Neuronal stem cell (in vitro differentiated cells): ENCODE results near the gene CHST13.

Source experiments
- DNase-seq: peaks from one replicate; pipeline ENCODE4 v3.0.0-alpha.2; 2013; ENCODE audit warnings: low spot score
- H2AFZ ChIP-seq: one replicate; pipeline ENCODE4 v1.6.1; 2013; ENCODE audit warnings: mild to moderate bottlenecking, low read length, inconsistent platforms
- H2AK5ac ChIP-seq: 2 replicates; pipeline ENCODE4 v1.6.1; 2013; ENCODE audit warnings: low read depth, mild to moderate bottlenecking, inconsistent platforms, low read length, moderate library complexity, mixed read lengths
- H2BK120ac ChIP-seq: 2 replicates; pipeline ENCODE4 v1.6.1; 2013; ENCODE audit warnings: low read depth, mild to moderate bottlenecking, inconsistent platforms, low read length, moderate library complexity, mixed read lengths
- H2BK12ac ChIP-seq: one replicate; pipeline ENCODE4 v1.6.1; 2013; ENCODE audit warnings: low read length, inconsistent platforms
- H2BK15ac ChIP-seq: 2 replicates; pipeline ENCODE4 v1.6.1; 2013; ENCODE audit warnings: mild to moderate bottlenecking, low read length, inconsistent platforms, mixed read lengths
- H2BK5ac ChIP-seq: one replicate; pipeline ENCODE4 v1.6.1; 2013; ENCODE audit warnings: inconsistent platforms, mild to moderate bottlenecking, low read length, moderate library complexity
- H3K14ac ChIP-seq: one replicate; pipeline ENCODE4 v1.6.1; 2013; ENCODE audit warnings: low read length, inconsistent platforms
- H3K18ac ChIP-seq: 2 replicates; pipeline ENCODE4 v1.6.1; 2013; ENCODE audit warnings: low read length, inconsistent platforms
- H3K23ac ChIP-seq: 2 replicates; pipeline ENCODE4 v1.6.1; 2013; ENCODE audit warnings: low read depth, mild to moderate bottlenecking, mixed read lengths, low read length, inconsistent platforms; ENCODE audit not compliant: poor library complexity
- H3K27ac ChIP-seq: replicated peaks from 3 replicates; pipeline ENCODE4 v1.5.1; 2013; ENCODE audit warnings: low read length, inconsistent platforms
- H3K27me3 ChIP-seq, 3 experiments: 2 replicates each; pipeline ENCODE4 v1.6.1; 2013; ENCODE audit warnings: low read length in 3 of 3, mild to moderate bottlenecking in 2 of 3, inconsistent platforms in 1 of 3, low read depth in 1 of 3, mixed read lengths in 1 of 3, moderate library complexity in 1 of 3; ENCODE audit not compliant: control insufficient read depth in 3 of 3, insufficient read depth in 3 of 3
- H3K36me3 ChIP-seq, 2 donors: replicated peaks in 1 of 2; 2 replicates each; pipeline ENCODE4 v1.6.1; 2013; ENCODE audit warnings: low read length in 2 of 2; ENCODE audit not compliant: control insufficient read depth in 2 of 2, insufficient read depth in 2 of 2
- H3K4ac ChIP-seq: 2 replicates; pipeline ENCODE4 v1.6.1; 2013; ENCODE audit warnings: inconsistent platforms, mild to moderate bottlenecking, low read length, moderate library complexity
- H3K4me1 ChIP-seq, 2 donors: 1 replicate in 1 of 2; 2 replicates in 1 of 2; pipeline ENCODE4 v1.6.1; 2013; ENCODE audit warnings: low read length in 2 of 2, low read depth in 1 of 2; ENCODE audit not compliant: control insufficient read depth in 2 of 2, insufficient read depth in 1 of 2
- H3K4me2 ChIP-seq: one replicate; pipeline ENCODE4 v1.6.1; 2013; ENCODE audit warnings: mild to moderate bottlenecking, low read length, inconsistent platforms; ENCODE audit not compliant: insufficient read depth, poor library complexity, severe bottlenecking
- H3K4me3 ChIP-seq, 2 donors: 2 replicates each; pipeline ENCODE4 v1.5.1; 2013; ENCODE audit warnings: low read length in 2 of 2, mild to moderate bottlenecking in 2 of 2, inconsistent platforms in 1 of 2, moderate library complexity in 1 of 2
- H3K79me1 ChIP-seq: one replicate; pipeline ENCODE4 v1.6.1; 2013; ENCODE audit warnings: low read depth, mild to moderate bottlenecking, inconsistent platforms, low read length, moderate library complexity
- H3K9ac ChIP-seq: one replicate; pipeline ENCODE4 v1.6.1; 2013; ENCODE audit warnings: mild to moderate bottlenecking, low read depth, low read length, inconsistent platforms; ENCODE audit not compliant: poor library complexity
- H3K9me3 ChIP-seq, 2 donors: replicated peaks in 1 of 2; 2 replicates each; pipeline versions ENCODE3 to v1.6.1; 2013; ENCODE audit warnings: low read length in 2 of 2, mild to moderate bottlenecking in 2 of 2, inconsistent platforms in 1 of 2, low read depth in 1 of 2, mixed read lengths in 1 of 2, moderate library complexity in 1 of 2; ENCODE audit not compliant: control insufficient read depth in 2 of 2, insufficient read depth in 1 of 2
- H4K8ac ChIP-seq: one replicate; pipeline ENCODE4 v1.6.1; 2013; ENCODE audit warnings: low read depth, mild to moderate bottlenecking, inconsistent platforms, low read length, moderate library complexity
- H4K91ac ChIP-seq: one replicate; pipeline ENCODE4 v1.6.1; 2013; ENCODE audit warnings: low read length, low read depth, mild to moderate bottlenecking, inconsistent platforms; ENCODE audit not compliant: poor library complexity
- WGBS, 2 donors: extraction: QIAGEN DNeasy Blood & Tissue Kit; methylation state at CpG; one replicate each; pipeline ENCODE4 v1.1.7; 2013; ENCODE audit warnings: missing lambda C conversion rate in 2 of 2, mixed read lengths in 1 of 2; ENCODE audit not compliant: insufficient read length in 2 of 2, insufficient replicate concordance in 1 of 2; ENCODE audit errors: extremely low coverage in 2 of 2; 5-methylcytosine and 5-hydroxymethylcytosine counted together

The CHST13 gene

DNA sequence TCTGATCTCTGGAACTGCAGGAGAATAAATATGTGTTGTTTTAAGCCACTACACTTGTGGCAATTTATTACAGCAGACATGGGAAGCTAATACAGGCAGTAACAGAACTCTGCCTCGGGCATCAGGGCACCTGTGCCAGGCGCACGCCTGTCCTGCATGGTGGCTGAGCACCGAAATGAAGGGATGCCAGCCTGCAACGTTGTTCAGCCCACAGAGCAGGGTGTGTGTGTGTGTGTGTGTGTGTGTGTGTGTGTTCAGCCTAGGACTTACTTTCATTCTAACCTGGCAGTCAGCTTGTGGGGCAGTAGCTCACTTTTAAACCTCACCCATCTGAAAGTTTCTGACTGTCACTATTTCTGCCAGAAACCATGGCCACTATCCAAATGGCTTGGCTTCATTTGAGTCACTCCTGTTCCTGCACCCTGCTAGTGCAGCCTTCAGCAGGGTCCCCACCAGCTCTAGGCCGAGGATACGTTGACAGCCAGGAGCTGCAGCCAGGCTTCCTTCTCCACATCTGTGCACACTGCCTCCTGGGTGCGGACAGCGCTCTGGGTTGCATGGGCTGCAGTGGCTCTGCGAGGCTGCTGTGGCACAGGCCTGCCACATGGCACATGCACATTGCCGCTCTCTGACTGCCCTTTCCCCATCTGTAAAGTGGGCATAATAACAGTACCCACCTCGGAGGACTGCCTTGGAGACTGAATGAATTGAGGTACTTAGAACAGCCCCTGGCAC, 10.9 kb upstream of the CHST13 start:
- no CpG with 5 or more reads among the region's 12 CpGs for WGBS, 2 donors
- H3K4ac ChIP-seq, result no peak overlapping the region
- peaks cover 0 to 8% of the 10 kb centered on the region in 2 donors for H3K4me1 ChIP-seq
- no peak overlapping the region for H2BK5ac ChIP-seq
- H3K9ac ChIP-seq, result no peak overlapping the region
- H2BK12ac ChIP-seq, result no peak overlapping the region
- H3K27ac ChIP-seq, result no peak overlapping the region
- no peak overlapping the region for H2BK15ac ChIP-seq
- no peak overlapping the region for H4K91ac ChIP-seq
- no peak overlapping the region for H3K4me2 ChIP-seq
- peak overlapping the region in 1 of 2 donors; percentile 39 for H3K4me3 ChIP-seq
- H3K18ac ChIP-seq, result no peak overlapping the region
- peaks cover 0 to 51% (median 0%) of the 10 kb centered on the region in 3 experiments for H3K27me3 ChIP-seq
- H3K23ac ChIP-seq, result peak overlapping the region; percentile 22
- no peak for DNase-seq
- peak overlapping the region; percentile 6 for H2AK5ac ChIP-seq
- H3K79me1 ChIP-seq, result no peaks in the 10 kb centered on the region
- H4K8ac ChIP-seq, result no peak overlapping the region
- H2BK120ac ChIP-seq, result no peak overlapping the region
- H3K36me3 ChIP-seq, result no peaks in the 10 kb centered on the region
- no peak overlapping the region for H2AFZ ChIP-seq
- H3K14ac ChIP-seq, result no peak overlapping the region
- H3K9me3 ChIP-seq, result no peaks in the 10 kb centered on the region

DNA sequence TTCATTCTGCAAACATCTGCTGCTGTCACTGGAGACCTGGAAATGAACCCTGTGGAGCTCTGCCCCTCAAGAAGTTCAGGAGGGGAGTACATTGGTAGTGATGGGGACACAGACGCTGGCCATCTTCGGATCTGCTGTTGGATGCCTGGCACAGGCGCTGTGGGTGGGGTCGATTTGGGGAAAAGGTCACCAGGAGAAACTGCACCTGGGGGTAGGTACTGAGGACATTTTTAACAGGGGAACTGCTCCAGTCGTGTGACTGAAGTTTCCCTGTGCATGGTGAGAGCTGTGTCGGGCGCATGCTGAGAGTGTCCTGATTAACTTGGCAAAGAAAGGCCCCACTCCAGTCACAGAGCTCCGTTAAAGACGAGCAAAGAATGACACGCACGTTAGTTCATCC, 9.8 kb upstream of the CHST13 start:
- Histone ChIP-seq H3K36me3 (no peaks in the 10 kb centered on the region), H2BK12ac (no peak overlapping the region), H3K79me1 (no peaks in the 10 kb centered on the region), H2AK5ac (no peak overlapping the region), H3K9me3 (no peaks in the 10 kb centered on the region), H3K23ac (no peak overlapping the region), H3K27ac (no peak overlapping the region), H3K27me3 (peaks cover 0 to 55% (median 0%) of the 10 kb centered on the region in 3 experiments), H3K4me2 (no peak overlapping the region), H3K14ac (no peak overlapping the region), H2BK120ac (no peak overlapping the region), H2BK15ac (no peak overlapping the region), H4K91ac (no peak overlapping the region), H3K4ac (no peak overlapping the region), H3K18ac (peak overlapping the region; percentile 42), H3K4me1 (peaks cover 4 to 14% of the 10 kb centered on the region in 2 donors), H2AFZ (no peak overlapping the region), H4K8ac (no peak overlapping the region), H3K9ac (no peak overlapping the region), H2BK5ac (no peak overlapping the region), H3K4me3 (no peak overlapping the region)
- DNase-seq, result no peak
- WGBS, 2 donors, result no CpG with 5 or more reads among the region's 11 CpGs

DNA sequence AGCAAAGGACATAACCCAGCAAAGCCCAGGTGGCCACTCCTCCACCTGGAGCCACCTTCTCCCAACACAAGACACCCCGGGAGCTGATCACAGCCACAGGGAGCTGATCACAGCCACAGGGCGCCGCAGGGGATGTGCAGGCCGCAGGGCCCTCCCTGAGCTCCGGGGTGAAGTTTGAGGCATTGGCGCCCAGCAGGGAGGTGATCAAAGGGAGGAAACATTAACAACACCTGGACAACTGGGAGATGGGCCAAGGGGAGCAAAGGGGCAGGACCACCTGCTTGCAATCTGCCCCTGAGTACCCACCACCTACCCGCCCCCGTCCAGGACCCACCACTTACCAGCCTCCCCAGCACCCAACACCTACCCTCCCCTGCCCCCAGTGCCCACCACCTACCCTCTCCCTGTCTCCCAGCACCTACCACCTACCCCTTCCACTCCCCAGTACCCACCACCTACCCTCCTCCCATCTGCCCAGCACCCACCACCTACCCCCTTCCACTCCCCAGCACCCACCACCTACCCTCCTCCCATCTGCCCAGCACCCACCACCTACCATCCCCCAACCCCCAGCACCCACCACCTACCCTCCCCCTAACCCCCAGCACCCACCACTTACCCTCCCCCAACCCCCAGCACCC, 8.8 kb upstream of the CHST13 start:
- peak overlapping the region; percentile 49 for H2AK5ac ChIP-seq
- H3K79me1 ChIP-seq, result no peaks in the 10 kb centered on the region
- H3K4me2 ChIP-seq, result no peak overlapping the region
- H3K4ac ChIP-seq, result peak overlapping the region; percentile 80
- H3K36me3 ChIP-seq, result no peaks in the 10 kb centered on the region
- H3K4me3 ChIP-seq, result no peak overlapping the region
- no peak overlapping the region for H4K8ac ChIP-seq
- no peak overlapping the region for H2BK5ac ChIP-seq
- H3K9ac ChIP-seq, result no peak overlapping the region
- H2BK120ac ChIP-seq, result no peak overlapping the region
- H3K14ac ChIP-seq, result no peak overlapping the region
- peak overlapping the region; percentile 54 for H3K18ac ChIP-seq
- no peak overlapping the region for H2BK15ac ChIP-seq
- no peak overlapping the region for H3K27ac ChIP-seq
- H3K23ac ChIP-seq, result no peak overlapping the region
- DNase-seq, result no peak
- WGBS, 2 donors, result no CpG with 5 or more reads among the region's 8 CpGs
- no peak overlapping the region for H2BK12ac ChIP-seq
- peaks cover 4 to 17% of the 10 kb centered on the region in 2 donors for H3K4me1 ChIP-seq
- peaks cover 0 to 57% (median 0%) of the 10 kb centered on the region in 3 experiments for H3K27me3 ChIP-seq
- no peak overlapping the region for H4K91ac ChIP-seq
- no peaks in the 10 kb centered on the region for H3K9me3 ChIP-seq
- no peak overlapping the region for H2AFZ ChIP-seq

DNA sequence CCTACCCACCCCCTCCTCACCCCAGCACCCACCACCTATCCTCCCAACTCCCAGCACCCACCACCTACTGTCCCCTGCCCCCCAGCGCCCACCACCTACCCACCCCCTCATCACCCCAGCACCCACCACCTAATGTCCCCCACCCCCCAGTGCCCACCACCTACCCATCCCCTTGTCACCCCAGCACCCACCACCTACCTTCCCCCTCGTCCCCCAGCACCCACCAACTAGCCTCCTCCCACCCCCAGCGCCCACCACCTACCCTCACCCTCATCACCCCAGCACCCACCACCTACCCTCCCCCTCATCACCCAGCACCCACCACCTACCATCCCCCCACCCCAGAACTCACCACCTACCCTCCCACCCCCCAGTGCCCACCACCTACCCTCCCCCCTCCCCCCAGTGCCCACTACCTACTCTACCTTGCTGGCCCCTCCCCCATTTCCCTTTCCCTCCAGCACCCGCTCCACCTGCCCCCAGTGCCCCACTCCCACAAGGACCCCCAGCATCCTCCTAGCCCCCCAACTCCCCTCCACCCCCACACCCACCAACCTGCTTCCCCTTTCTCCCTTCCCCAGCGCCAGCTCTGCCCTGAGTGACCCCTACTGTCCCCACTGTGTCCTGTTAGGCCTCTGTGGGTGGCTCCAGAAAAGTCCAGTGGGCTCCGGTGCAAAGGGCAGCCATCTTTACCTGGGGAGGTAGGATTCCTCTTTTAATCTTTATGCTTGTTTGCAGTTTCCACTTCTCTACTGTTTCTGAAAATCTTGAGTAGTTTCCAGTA, 7.6 kb upstream of the CHST13 start:
- no peak overlapping the region for H3K18ac ChIP-seq
- no peaks in the 10 kb centered on the region for H3K9me3 ChIP-seq

More for the DNA sequence above, 7.6 kb upstream of the CHST13 start:
- no peak overlapping the region for H3K4me3 ChIP-seq
- H3K9ac ChIP-seq, result no peak overlapping the region
- H2AFZ ChIP-seq, result no peak overlapping the region
- peaks cover 4 to 17% of the 10 kb centered on the region in 2 donors for H3K4me1 ChIP-seq
- H3K4ac ChIP-seq, result no peak overlapping the region
- H2BK12ac ChIP-seq, result no peak overlapping the region
- H2AK5ac ChIP-seq, result peak overlapping the region; percentile 44
- no peak overlapping the region for H3K4me2 ChIP-seq
- peak overlapping the region; percentile 59 for H2BK5ac ChIP-seq
- no peak for DNase-seq
- H3K27ac ChIP-seq, result no peak overlapping the region
- H3K79me1 ChIP-seq, result no peaks in the 10 kb centered on the region
- H3K23ac ChIP-seq, result no peak overlapping the region
- H3K27me3 ChIP-seq, result peaks cover 0 to 47% (median 0%) of the 10 kb centered on the region in 3 experiments
- H4K8ac ChIP-seq, result no peak overlapping the region
- no peak overlapping the region for H2BK15ac ChIP-seq
- no peak overlapping the region for H4K91ac ChIP-seq
- WGBS, 2 donors, result no CpG with 5 or more reads among the region's 6 CpGs
- H3K36me3 ChIP-seq, result no peaks in the 10 kb centered on the region
- no peak overlapping the region for H2BK120ac ChIP-seq
- no peak overlapping the region for H3K14ac ChIP-seq
